Testis (tissue), 3 donors: ENCODE data around the gene ROBO1. TPM values are rescaled to one million over a fixed set of nuclear protein-coding genes. Genes with fewer than 3 reads are reported as not detected.
"Not testable (repeated sequence)": the region's sequence is repeated elsewhere in the genome, so short reads cannot be mapped to it uniquely, and the experiment has no call there.

Experiments used
- DNase-seq: peaks from one replicate; pipeline ENCODE4 v3.0.0-alpha.2; 2019
- H3K27ac ChIP-seq, 2 donors: fragments of 200-600 bp; sonication (generic); one replicate each; pipeline ENCODE4 v1.5.1; 2019
- H3K27me3 ChIP-seq: fragments of 200-600 bp; sonication (generic); one replicate; pipeline ENCODE4 v1.5.1; 2019
- H3K36me3 ChIP-seq: fragments of 200-600 bp; sonication (generic); one replicate; pipeline ENCODE4 v1.5.1; 2017; ENCODE audit warnings: low read depth; ENCODE audit errors: missing control alignments
- H3K4me1 ChIP-seq: fragments of 200-600 bp; sonication (generic); one replicate; pipeline ENCODE4 v1.5.1; 2019
- H3K4me3 ChIP-seq, 2 donors: fragments of 200-600 bp; sonication (generic); one replicate each; pipeline ENCODE4 v1.5.1; 2017 to 2019
- H3K9me3 ChIP-seq: fragments of 200-600 bp; sonication (generic); one replicate; pipeline ENCODE4 v1.5.1; 2017
- CTCF ChIP-seq, 3 experiments: fragments of 450-650 bp in 2 of 3; fragments of 200-600 bp in 1 of 3; sonication (generic) in 1 of 3; IDR thresholded peaks; one replicate each; pipeline ENCODE4 v1.5.1; 2016 to 2019; ENCODE audit warnings: antibody characterized with exemption in 3 of 3, mild to moderate bottlenecking in 2 of 3, moderate library complexity in 1 of 3
- POLR2A ChIP-seq: fragments of 450-650 bp; IDR thresholded peaks from one replicate; pipeline ENCODE4 v1.6.1; 2017; ENCODE audit warnings: antibody characterized with exemption, mild to moderate bottlenecking, moderate library complexity
- WGBS, 2 donors: methylation state at CpG; one replicate each; pipeline ENCODE4 v1.1.5; 2018; 5-methylcytosine and 5-hydroxymethylcytosine counted together
- intact Hi-C: fragments of 100-400 bp; cut with DNase I; formaldehyde crosslinking; loops from one replicate; pipeline ENCODE4 v1.15.1; 2023; ENCODE audit warnings: low total_unique reads
- polyA plus RNA-seq: library from polyadenylated mRNA; stranded (reverse); fragments of 350-450 nt; fragmentation: Illumina TruSeq; extraction: RNeasy Lipid Tissue Mini Kit (QIAGEN cat#74804); gene quantifications from one replicate; pipeline ENCODE4 v1.2.3, GENCODE V29; 2014; ENCODE audit warnings: low read depth, low replicate concordance; ENCODE audit not compliant: insufficient read depth
- total RNA-seq, 2 donors: library from RNA; depleted of rRNA; stranded (reverse); fragments of >200 nt; gene quantifications; one replicate each; pipeline ENCODE4 v1.2.3, GENCODE V29; 2016

ROBO1 gene
- total and polyA plus RNA-seq, 3 donors from 2014 or later, result 39.4 to 45.1 (median 42.6) TPM

GRCh38 chr3:78888635-78889034, 879.2 kb downstream of the ROBO1 start:
- TF ChIP-seq POLR2A (no peak), CTCF (IDR thresholded peaks at IDR 0.05) (no peak)

GRCh38 chr3:78887547-78888011, 880.2 kb downstream of the ROBO1 start:
- Histone ChIP-seq H3K27ac (no peak overlapping the region), H3K9me3 (no peaks in the 10 kb centered on the region), H3K27me3 (no peaks in the 10 kb centered on the region), H3K4me3 (no peak overlapping the region), H3K36me3 (no peaks in the 10 kb centered on the region), H3K4me1 (no peaks in the 10 kb centered on the region)
- DNase-seq, result no peak
- intact Hi-C loops, result no loop called here
- WGBS, 2 donors, result 51 to 53% methylated on average over 1 of the region's 1 CpG
- TF ChIP-seq POLR2A (no peak), CTCF (IDR thresholded peaks at IDR 0.05) (no peak)

More at GRCh38 chr3:78888635-78889034, 879.2 kb downstream of the ROBO1 start:
- intact Hi-C loops, result no loop called here
- Histone ChIP-seq H3K27me3 (no peaks in the 10 kb centered on the region), H3K4me3 (no peak overlapping the region), H3K36me3 (no peaks in the 10 kb centered on the region), H3K4me1 (no peaks in the 10 kb centered on the region), H3K27ac (no peak overlapping the region), H3K9me3 (no peaks in the 10 kb centered on the region)
- no peak for DNase-seq

- H3K27me3 ChIP-seq, result no peaks in the 10 kb centered on the region
- no peak overlapping the region for H3K27ac ChIP-seq
- WGBS, 2 donors, result 72 to 87% methylated on average over 1 of the region's 1 CpG
- H3K36me3 ChIP-seq, result no peaks in the 10 kb centered on the region
- TF ChIP-seq POLR2A (no peak), CTCF (IDR thresholded peaks at IDR 0.05) (no peak)
- H3K4me3 ChIP-seq, result no peak overlapping the region
- no peak for DNase-seq
- intact Hi-C loops, result no loop called here
- H3K9me3 ChIP-seq, result no peaks in the 10 kb centered on the region
- no peaks in the 10 kb centered on the region for H3K4me1 ChIP-seq
Measured at GRCh38 chr3:78887029-78887428, 880.8 kb downstream of the ROBO1 start.

DNA sequence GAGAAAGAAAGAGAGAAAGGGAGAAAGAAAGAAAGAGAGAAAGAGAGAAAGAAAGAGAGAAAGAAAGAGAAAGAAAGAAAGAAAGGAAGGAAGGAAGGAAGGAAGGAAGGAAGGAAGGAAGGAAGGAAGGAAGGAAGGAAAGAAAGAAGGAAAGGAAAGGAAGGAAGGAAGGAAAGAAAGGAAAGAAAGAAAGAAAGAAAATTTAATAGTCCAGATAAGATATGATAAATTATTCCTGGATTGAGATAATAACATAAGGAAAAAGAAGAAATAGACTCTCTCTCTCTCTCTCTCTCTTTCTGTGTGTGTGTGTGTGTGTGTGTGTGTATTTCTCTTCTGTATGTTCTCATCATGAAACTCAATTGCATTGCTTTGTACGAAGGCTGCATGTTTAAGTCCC, 883.2 kb downstream of the ROBO1 start:
- H3K9me3 ChIP-seq, H3K4me3 ChIP-seq, H3K36me3 ChIP-seq, DNase-seq, H3K27me3 ChIP-seq, H3K27ac ChIP-seq, H3K4me1 ChIP-seq, intact Hi-C loops: not testable (repeated sequence)
- whole genome bisulfite sequencing, 2 donors, result 90 to 95% methylated on average over 1 of the region's 1 CpG

GRCh38 chr3:78882251-78882650, 885.5 kb downstream of the ROBO1 start:
- TF ChIP-seq POLR2A, result no peak
- TF ChIP-seq CTCF (IDR thresholded peaks at IDR 0.05), result no peak
- Histone ChIP-seq H3K36me3 (no peaks in the 10 kb centered on the region), H3K27ac (no peak overlapping the region), H3K4me3 (no peak overlapping the region), H3K4me1 (no peaks in the 10 kb centered on the region), H3K9me3 (no peaks in the 10 kb centered on the region), H3K27me3 (no peaks in the 10 kb centered on the region)
- intact Hi-C loops, result no loop called here
- WGBS, 2 donors, result 92 to 94% methylated on average over 6 of the region's 6 CpGs
- DNase-seq, result no peak
